Transverse colon (tissue), 3 donors: ENCODE measurements around the gene DPYD.

Experiments
- EP300 ChIP-seq: sonication (generic); formaldehyde crosslinking; IDR thresholded peaks from one replicate; pipeline ENCODE4 v1.6.1; 2017; ENCODE audit warnings: antibody characterized with exemption, low read depth
- POLR2AphosphoS5 ChIP-seq, 3 donors: sonication (generic); formaldehyde crosslinking; IDR thresholded peaks; one replicate each; pipeline ENCODE4 v1.6.1; 2016; ENCODE audit warnings: antibody characterized with exemption in 3 of 3

GRCh38 chr1:97071173-97071572 lies 849.7 kb downstream of the DPYD start:
- TF ChIP-seq POLR2AphosphoS5 (IDR thresholded peaks at IDR 0.05) (no peak), EP300 (no peak)
